ENCODE results near the gene INPP5A.
A peak's percentile ranks its signal among the peaks of the same experiment; 100 is the strongest.

Gene INPP5A

GRCh38 chr10:132711613-132712121 lies 174.1 kb downstream of the INPP5A start:
- TF ChIP-seq TCF12 (IDR thresholded peaks at IDR 0.05; ENCODE audit: low read depth) (no peak), FOXM1 (IDR thresholded peaks at IDR 0.05; ENCODE audit: borderline replicate concordance, low read depth) (no peak), EP300 (IDR thresholded peaks at IDR 0.05; ENCODE audit: borderline replicate concordance) (no peak), CREB1 (IDR thresholded peaks at IDR 0.05; ENCODE audit: low read depth) (no peak)
- TF ChIP-seq, protein P1, sequence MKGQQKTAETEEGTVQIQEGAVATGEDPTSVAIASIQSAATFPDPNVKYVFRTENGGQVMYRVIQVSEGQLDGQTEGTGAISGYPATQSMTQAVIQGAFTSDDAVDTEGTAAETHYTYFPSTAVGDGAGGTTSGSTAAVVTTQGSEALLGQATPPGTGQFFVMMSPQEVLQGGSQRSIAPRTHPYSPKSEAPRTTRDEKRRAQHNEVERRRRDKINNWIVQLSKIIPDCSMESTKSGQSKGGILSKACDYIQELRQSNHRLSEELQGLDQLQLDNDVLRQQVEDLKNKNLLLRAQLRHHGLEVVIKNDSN (IDR thresholded peaks at IDR 0.05) = no peak

GRCh38 chr10:132712291-132712690 lies 174.7 kb downstream of the INPP5A start:
- TF ChIP-seq CEBPB (IDR thresholded peaks at IDR 0.05) (no peak), FOXM1 (IDR thresholded peaks at IDR 0.05; ENCODE audit: borderline replicate concordance, low read depth) (no peak)

- TF ChIP-seq CREB1 (IDR thresholded peaks at IDR 0.05; ENCODE audit: low read depth) (no peak), RAD21 (IDR thresholded peaks at IDR 0.05; ENCODE audit: low read depth) (no peak), YY1 (IDR thresholded peaks at IDR 0.05; ENCODE audit: low read depth) (no peak), TAF1 (IDR thresholded peaks at IDR 0.05; ENCODE audit: low read depth) (no peak)
- TF ChIP-seq, protein P2, sequence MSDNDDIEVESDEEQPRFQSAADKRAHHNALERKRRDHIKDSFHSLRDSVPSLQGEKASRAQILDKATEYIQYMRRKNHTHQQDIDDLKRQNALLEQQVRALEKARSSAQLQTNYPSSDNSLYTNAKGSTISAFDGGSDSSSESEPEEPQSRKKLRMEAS (IDR thresholded peaks at IDR 0.05) = no peak
These were observed 175.2 kb downstream of the INPP5A start for GRCh38 chr10:132712743-132713142.

GRCh38 chr10:132713421-132714095 lies 176.0 kb downstream of the INPP5A start:
- no peak for TF ChIP-seq REST (IDR thresholded peaks at IDR 0.05; ENCODE audit: low read depth)
- TF ChIP-seq TAF1 (IDR thresholded peaks at IDR 0.05; ENCODE audit: low read depth) = no peak
- TF ChIP-seq ZBTB7A (IDR thresholded peaks at IDR 0.05; ENCODE audit: low read depth) = peak; percentile 77
- no peak for TF ChIP-seq TCF12 (IDR thresholded peaks at IDR 0.05; ENCODE audit: low read depth)
- TF ChIP-seq CREB1 (IDR thresholded peaks at IDR 0.05; ENCODE audit: low read depth) = no peak
- TF ChIP-seq, protein P2 (IDR thresholded peaks at IDR 0.05) = no peak; the same call in 1 of the 2 replicates
- peak; percentile 28; the same call in 1 of the 2 replicates for TF ChIP-seq EGR1 (IDR thresholded peaks at IDR 0.05)
- TF ChIP-seq RAD21 (IDR thresholded peaks at IDR 0.05; ENCODE audit: low read depth) = no peak

- TF ChIP-seq CEBPB (IDR thresholded peaks at IDR 0.05) (no peak; the same call in 1 of the 2 replicates), CREB1 (IDR thresholded peaks at IDR 0.05; ENCODE audit: low read depth) (peak; percentile 45; the same call in 1 of the 2 replicates), TAF1 (IDR thresholded peaks at IDR 0.05; ENCODE audit: low read depth) (peak; percentile 52; the same call in 1 of the 2 replicates), RAD21 (IDR thresholded peaks at IDR 0.05; ENCODE audit: low read depth) (peak; percentile 19; the same call in 1 of the 2 replicates), EP300 (IDR thresholded peaks at IDR 0.05; ENCODE audit: borderline replicate concordance) (peak; percentile 99), FOXM1 (IDR thresholded peaks at IDR 0.05; ENCODE audit: borderline replicate concordance, low read depth) (peak; percentile 96), ZBTB7A (IDR thresholded peaks at IDR 0.05; ENCODE audit: low read depth) (no peak; the same call in none of the 2 replicates), REST (IDR thresholded peaks at IDR 0.05; ENCODE audit: low read depth) (0 out of 2 replicates have a peak, but pooled peaks have one; percentile 37), EGR1 (IDR thresholded peaks at IDR 0.05) (no peak), YY1 (IDR thresholded peaks at IDR 0.05; ENCODE audit: low read depth) (peak; percentile 80), TCF12 (IDR thresholded peaks at IDR 0.05; ENCODE audit: low read depth) (peak; percentile 99), NFIC (IDR thresholded peaks at IDR 0.05) (peak; percentile 99), TEAD4 (IDR thresholded peaks at IDR 0.05) (peak; percentile 94)
- TF ChIP-seq, protein P1 (IDR thresholded peaks at IDR 0.05) = peak; percentile 38
- TF ChIP-seq, protein P2 (IDR thresholded peaks at IDR 0.05) = peak; percentile 91
These were observed 176.8 kb downstream of the INPP5A start for GRCh38 chr10:132714096-132714985.
